DND-41 (cell line): ENCODE measurements around the gene SCAND1.
"Not testable (repeated sequence)": the region's sequence is repeated elsewhere in the genome, so short reads cannot be mapped to it uniquely, and the experiment has no call there.

Experiments used
- ATAC-seq: fragments of 200-7000 bp; cut with Tn5 transposase; 3 replicates; pipeline ENCODE4 v1.9.1; 2021; ENCODE audit warnings: low read depth; ENCODE audit not compliant: insufficient read depth
- DNase-seq: peaks from one replicate; pipeline ENCODE4 v3.0.0-alpha.2; 2020
- H2AFZ ChIP-seq: 2 replicates; pipeline ENCODE4 v1.6.0; 2012; ENCODE audit warnings: low read depth, low read length
- H3K27ac ChIP-seq: 2 replicates; pipeline ENCODE4 v1.5.1; 2012; ENCODE audit warnings: low read length, inconsistent platforms
- H3K27me3 ChIP-seq: fragments of 200-600 bp; sonication (generic); 2 replicates; pipeline ENCODE4 v1.6.0; 2012; ENCODE audit warnings: low read length, mild to moderate bottlenecking, inconsistent platforms; ENCODE audit not compliant: insufficient read depth, poor library complexity
- H3K36me3 ChIP-seq: 2 replicates; pipeline ENCODE4 v1.5.1; 2012; ENCODE audit warnings: low read length, inconsistent platforms; ENCODE audit not compliant: insufficient read depth
- H3K4me1 ChIP-seq: 2 replicates; pipeline ENCODE4 v1.5.1; 2012; ENCODE audit warnings: mild to moderate bottlenecking, low read length; ENCODE audit not compliant: insufficient read depth
- H3K4me2 ChIP-seq: 2 replicates; pipeline ENCODE4 v1.6.0; 2012; ENCODE audit warnings: mild to moderate bottlenecking, moderate library complexity, low read length, inconsistent platforms; ENCODE audit not compliant: insufficient read depth
- H3K4me3 ChIP-seq, 2 experiments: fragments of 200-600 bp in 1 of 2; shearing (Covaris generic) in 1 of 2; 2 replicates each; pipeline ENCODE4 v1.5.1; 2012 to 2016; ENCODE audit warnings: inconsistent platforms in 2 of 2, low read length in 2 of 2, mild to moderate bottlenecking in 2 of 2, low read depth in 1 of 2, moderate library complexity in 1 of 2
- H3K79me2 ChIP-seq: 2 replicates; pipeline ENCODE4 v1.6.0; 2012; ENCODE audit warnings: low read length, inconsistent platforms; ENCODE audit not compliant: insufficient read depth
- H3K9ac ChIP-seq: 2 replicates; pipeline ENCODE4 v1.6.0; 2012; ENCODE audit warnings: low read depth, mild to moderate bottlenecking, inconsistent platforms, low read length, moderate library complexity
- H3K9me3 ChIP-seq: 2 replicates; pipeline ENCODE4 v1.5.1; 2012; ENCODE audit warnings: low read length, moderate library complexity, mild to moderate bottlenecking, inconsistent platforms; ENCODE audit not compliant: insufficient read depth, severe bottlenecking
- H4K20me1 ChIP-seq: 2 replicates; pipeline ENCODE4 v1.6.0; 2012; ENCODE audit warnings: low read length; ENCODE audit not compliant: insufficient read depth
- EZH2 ChIP-seq: IDR thresholded peaks from 3 replicates; pipeline ENCODE4 v1.6.1; 2012; ENCODE audit warnings: borderline replicate concordance, low read depth, mild to moderate bottlenecking, moderate library complexity, low read length, inconsistent platforms; ENCODE audit not compliant: severe bottlenecking
- TF ChIP-seq, protein P1 (sequence below): IDR thresholded peaks from 2 replicates; pipeline ENCODE4 v1.5.1; 2012; ENCODE audit warnings: borderline replicate concordance, low read length, moderate library complexity, mild to moderate bottlenecking; ENCODE audit not compliant: poor library complexity, severe bottlenecking; ENCODE audit errors: extremely low read depth

Gene SCAND1

DNA sequence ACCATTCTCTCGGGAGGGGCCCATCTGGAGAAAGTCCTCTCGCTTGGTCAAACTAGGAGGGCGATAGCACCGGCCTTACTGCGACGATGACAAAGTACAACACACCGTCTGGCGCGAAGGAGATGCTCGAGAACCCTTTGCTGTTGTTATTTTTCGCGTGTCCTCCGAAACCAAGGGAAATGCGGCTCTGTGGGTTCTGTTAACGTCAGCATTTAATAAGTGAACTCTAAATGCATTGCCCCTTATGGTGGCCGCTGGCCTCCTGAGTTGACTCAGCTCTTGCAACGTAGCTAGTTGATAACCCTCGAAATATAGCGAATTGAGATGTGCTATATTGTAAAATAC lies 577 bp upstream of the SCAND1 start:
- H3K27ac ChIP-seq, result peak overlapping the region; percentile 92

DNA sequence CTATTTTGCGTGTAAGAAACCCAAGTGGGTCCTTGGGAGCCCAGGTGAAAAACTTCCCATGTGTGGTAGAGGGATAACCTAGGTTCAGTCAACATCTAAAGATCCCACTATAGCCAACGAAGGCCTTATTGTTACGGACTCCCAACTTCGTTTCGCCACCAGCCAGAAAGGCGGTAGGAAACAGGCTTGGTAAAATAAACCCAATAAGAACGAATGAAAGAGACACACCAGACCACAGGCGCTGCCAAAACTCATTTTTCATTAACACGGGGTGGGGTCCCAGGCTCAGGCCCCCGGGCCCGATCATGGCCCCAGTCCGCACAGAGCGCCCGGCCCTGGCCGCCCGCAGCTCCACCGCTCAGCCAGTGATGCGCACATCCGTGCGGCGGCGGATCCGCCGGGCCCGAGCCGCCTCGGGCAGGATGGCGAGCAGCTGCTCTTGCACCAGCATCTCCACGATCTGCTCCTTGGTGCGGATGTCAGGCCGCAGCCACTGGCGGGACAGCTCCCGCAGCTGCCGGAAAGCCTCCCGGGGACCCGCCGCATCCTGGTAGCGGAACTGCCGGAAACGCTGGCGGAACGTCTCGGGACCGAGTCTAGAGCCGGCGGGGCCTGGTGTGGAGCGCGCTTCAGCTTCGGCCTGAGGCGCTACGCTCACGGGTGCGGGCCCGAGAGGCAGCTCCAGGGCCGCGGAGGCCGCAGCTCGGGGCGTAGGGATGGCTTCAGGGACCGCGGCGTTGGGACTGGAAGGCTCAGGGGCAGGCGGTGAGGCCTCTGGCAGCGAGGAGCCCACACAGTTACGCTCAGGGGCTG lies 709 bp downstream of the SCAND1 start:
- Histone ChIP-seq H2AFZ (peak overlapping the region; percentile 73), H3K36me3 (peaks cover 19% of the 10 kb centered on the region), H3K4me3 (peak overlapping the region; percentile 55 to 75), H3K79me2 (peaks cover 38% of the 10 kb centered on the region), H3K4me2 (peak overlapping the region; percentile 67), H3K9me3 (no peaks in the 10 kb centered on the region), H3K27me3 (no peaks in the 10 kb centered on the region), H3K4me1 (peaks cover 29% of the 10 kb centered on the region), H3K27ac (peak overlapping the region; percentile 92), H4K20me1 (peaks cover 13% of the 10 kb centered on the region), H3K9ac (peak overlapping the region; percentile 90)
- ATAC-seq, result peak; percentile 44
- peak; percentile 81 for DNase-seq
- TF ChIP-seq, protein P1, sequence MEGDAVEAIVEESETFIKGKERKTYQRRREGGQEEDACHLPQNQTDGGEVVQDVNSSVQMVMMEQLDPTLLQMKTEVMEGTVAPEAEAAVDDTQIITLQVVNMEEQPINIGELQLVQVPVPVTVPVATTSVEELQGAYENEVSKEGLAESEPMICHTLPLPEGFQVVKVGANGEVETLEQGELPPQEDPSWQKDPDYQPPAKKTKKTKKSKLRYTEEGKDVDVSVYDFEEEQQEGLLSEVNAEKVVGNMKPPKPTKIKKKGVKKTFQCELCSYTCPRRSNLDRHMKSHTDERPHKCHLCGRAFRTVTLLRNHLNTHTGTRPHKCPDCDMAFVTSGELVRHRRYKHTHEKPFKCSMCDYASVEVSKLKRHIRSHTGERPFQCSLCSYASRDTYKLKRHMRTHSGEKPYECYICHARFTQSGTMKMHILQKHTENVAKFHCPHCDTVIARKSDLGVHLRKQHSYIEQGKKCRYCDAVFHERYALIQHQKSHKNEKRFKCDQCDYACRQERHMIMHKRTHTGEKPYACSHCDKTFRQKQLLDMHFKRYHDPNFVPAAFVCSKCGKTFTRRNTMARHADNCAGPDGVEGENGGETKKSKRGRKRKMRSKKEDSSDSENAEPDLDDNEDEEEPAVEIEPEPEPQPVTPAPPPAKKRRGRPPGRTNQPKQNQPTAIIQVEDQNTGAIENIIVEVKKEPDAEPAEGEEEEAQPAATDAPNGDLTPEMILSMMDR, result no peak
- no peak for TF ChIP-seq EZH2

More for the DNA sequence above, 577 bp upstream of the SCAND1 start:
- DNase-seq (no peak), ATAC-seq (no peak)
- peaks cover 38% of the 10 kb centered on the region for H3K79me2 ChIP-seq
- peaks cover 13% of the 10 kb centered on the region for H3K36me3 ChIP-seq
- peak overlapping the region; percentile 73 for H3K4me2 ChIP-seq
- H3K4me1 ChIP-seq, result peaks cover 29% of the 10 kb centered on the region
- TF ChIP-seq, protein P1, result no peak
- no peak for TF ChIP-seq EZH2
- peak overlapping the region; percentile 95 for H2AFZ ChIP-seq
- no peaks in the 10 kb centered on the region for H3K9me3 ChIP-seq
- H3K9ac ChIP-seq, result peak overlapping the region; percentile 90
- H3K4me3 ChIP-seq, result peak overlapping the region; percentile 46 to 75
- peaks cover 13% of the 10 kb centered on the region for H4K20me1 ChIP-seq
- H3K27me3 ChIP-seq, result no peaks in the 10 kb centered on the region

DNA sequence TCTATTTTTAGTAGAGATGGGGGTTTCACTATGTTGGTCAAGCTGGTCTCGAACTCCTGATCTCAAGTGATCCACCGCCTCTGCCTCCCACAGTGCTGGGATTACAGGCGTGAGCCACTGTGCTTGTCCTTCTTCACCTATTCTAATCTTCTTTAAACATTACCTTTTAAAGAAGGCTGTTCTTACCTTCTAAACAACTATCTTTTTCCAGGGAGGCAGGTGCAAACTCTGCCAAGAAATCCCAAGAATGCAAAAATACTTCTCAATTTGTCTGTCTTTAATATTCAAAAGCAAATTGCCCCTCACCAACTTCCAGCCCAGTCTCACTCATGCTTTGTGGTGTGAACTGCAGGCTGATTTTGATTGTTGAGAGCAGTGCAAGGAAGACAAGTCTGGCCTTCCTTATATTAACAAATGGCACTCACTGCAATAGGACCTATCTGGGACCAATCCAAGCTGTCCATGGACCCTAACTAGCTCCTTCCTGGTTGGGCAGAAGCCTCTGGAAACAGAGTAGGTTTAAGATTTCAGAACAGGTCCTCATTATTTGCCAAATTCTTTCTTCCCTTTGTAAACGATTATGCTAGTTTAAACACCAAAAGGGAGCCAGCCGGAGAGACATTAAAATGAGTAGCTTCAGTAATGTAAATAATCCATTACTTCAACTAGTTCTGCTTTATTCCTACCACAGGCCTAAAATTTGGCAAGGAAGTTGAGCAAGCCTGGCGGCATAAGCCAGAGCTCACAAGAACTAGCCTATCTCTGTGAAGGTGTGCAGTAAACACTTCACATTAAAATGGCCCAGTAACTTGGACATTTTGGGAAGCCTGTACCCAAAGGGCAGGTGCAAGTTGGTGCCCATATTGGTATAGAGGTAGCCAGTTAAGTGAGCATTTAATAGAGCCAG lies 1.6 kb downstream of the SCAND1 start:
- Histone ChIP-seq H3K79me2 (peaks cover 38% of the 10 kb centered on the region), H3K27me3 (no peaks in the 10 kb centered on the region), H3K4me3 (peak overlapping the region; percentile 55 to 75), H3K4me1 (peaks cover 29% of the 10 kb centered on the region), H3K9me3 (no peaks in the 10 kb centered on the region), H4K20me1 (peaks cover 13% of the 10 kb centered on the region), H3K9ac (peak overlapping the region; percentile 90), H3K27ac (peak overlapping the region; percentile 92), H2AFZ (no peak overlapping the region), H3K36me3 (peaks cover 28% of the 10 kb centered on the region), H3K4me2 (peak overlapping the region; percentile 67)
- TF ChIP-seq, protein P1, result no peak
- TF ChIP-seq EZH2, result no peak
- no peak for ATAC-seq
- no peak for DNase-seq

DNA sequence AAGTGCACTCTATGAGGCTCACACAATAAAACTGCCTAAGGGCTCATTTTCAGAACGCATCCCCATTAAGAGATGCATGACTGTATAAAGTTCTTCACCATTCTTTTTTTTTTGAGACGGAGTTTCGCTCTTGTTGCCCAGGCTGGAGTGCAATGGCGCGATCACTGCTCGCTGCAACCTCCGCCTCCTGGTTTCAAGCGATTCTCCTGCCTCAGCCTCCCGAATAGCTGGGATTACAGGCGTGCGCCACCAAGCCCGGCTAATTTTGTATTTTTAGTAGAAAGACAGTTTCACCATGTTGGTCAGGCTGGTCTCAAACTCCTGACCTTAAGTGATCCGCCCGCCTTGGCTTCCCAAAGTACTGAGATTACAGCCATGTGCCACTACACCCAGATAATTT lies 2.2 kb downstream of the SCAND1 start:
- peaks cover 13% of the 10 kb centered on the region for H4K20me1 ChIP-seq
- H3K4me1 ChIP-seq, result peaks cover 29% of the 10 kb centered on the region
- DNase-seq, H2AFZ ChIP-seq, H3K27me3 ChIP-seq, ATAC-seq, H3K27ac ChIP-seq, H3K9me3 ChIP-seq: not testable (repeated sequence)
- peaks cover 34% of the 10 kb centered on the region for H3K36me3 ChIP-seq
- peak overlapping the region in 1 of 2 experiments; percentile 75; a peak in 1 of 4 replicates for H3K4me3 ChIP-seq
- peak overlapping the region; percentile 90; the same call in 1 of the 2 replicates for H3K9ac ChIP-seq
- peak overlapping the region; percentile 67 for H3K4me2 ChIP-seq
- peaks cover 38% of the 10 kb centered on the region for H3K79me2 ChIP-seq
